ENCODE data around the gene PARP1.

Gene PARP1

GRCh38 chr1:226329237-226329636 lies 78.7 kb downstream of the PARP1 start:
- no peak for DNase-seq (ENCODE audit: low spot score)
- no peak for TF ChIP-seq CTCF (IDR thresholded peaks at IDR 0.05; ENCODE audit: extremely low read depth, missing control alignments)

GRCh38 chr1:226327761-226328162 lies 80.1 kb downstream of the PARP1 start:
- no peak for DNase-seq (ENCODE audit: low spot score)
- TF ChIP-seq CTCF (IDR thresholded peaks at IDR 0.05; ENCODE audit: extremely low read depth, missing control alignments), result no peak

GRCh38 chr1:226325178-226325577 lies 82.7 kb downstream of the PARP1 start:
- DNase-seq (ENCODE audit: low spot score), result no peak
- TF ChIP-seq CTCF (IDR thresholded peaks at IDR 0.05; ENCODE audit: extremely low read depth, missing control alignments), result no peak

DNA sequence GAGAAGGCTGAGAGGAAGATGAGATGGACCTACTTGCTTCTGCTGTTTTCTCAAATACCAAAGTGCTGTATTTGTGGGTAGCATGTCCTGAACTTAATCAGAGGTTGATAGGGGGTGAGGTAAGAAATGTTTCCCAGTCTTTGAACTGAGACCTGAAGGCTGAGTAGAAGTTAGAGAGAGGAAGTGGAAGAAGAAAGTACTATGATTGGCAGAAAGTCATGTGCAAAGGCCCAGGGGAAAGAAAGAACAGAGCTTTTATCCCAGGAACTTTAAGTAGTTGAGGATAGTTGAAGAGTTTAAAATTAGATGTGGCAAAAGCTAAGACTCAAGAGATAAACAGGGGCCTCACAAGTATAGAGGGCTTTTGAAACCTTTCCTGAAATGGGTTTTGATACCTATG lies 83.4 kb downstream of the PARP1 start:
- no peak for TF ChIP-seq CTCF (IDR thresholded peaks at IDR 0.05; ENCODE audit: extremely low read depth, missing control alignments)
- DNase-seq (ENCODE audit: low spot score), result no peak

GRCh38 chr1:226322986-226323385 lies 84.9 kb downstream of the PARP1 start:
- DNase-seq (ENCODE audit: low spot score), result no peak
- no peak for TF ChIP-seq CTCF (IDR thresholded peaks at IDR 0.05; ENCODE audit: extremely low read depth, missing control alignments)

DNA sequence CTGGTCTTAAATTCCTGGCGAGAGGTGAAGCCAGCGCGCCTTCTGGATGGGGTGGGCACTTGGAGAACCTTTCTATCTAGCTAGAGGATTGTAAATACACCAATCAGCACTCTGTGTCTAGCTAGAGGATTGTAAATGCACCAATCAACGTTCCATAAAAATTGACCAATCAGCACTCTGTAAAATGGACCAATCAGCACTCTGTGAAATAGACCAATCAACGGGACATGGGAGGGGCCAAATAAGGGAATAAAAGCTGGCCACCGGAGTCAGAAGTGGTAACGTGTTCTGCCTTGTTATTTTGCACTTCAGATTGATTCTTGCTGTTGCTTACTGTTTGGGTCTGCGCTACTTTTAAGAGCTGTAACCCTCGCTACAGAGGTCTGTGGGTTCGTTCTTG lies 87.0 kb downstream of the PARP1 start:
- TF ChIP-seq CTCF (IDR thresholded peaks at IDR 0.05; ENCODE audit: extremely low read depth, missing control alignments), result no peak
- DNase-seq (ENCODE audit: low spot score), result no peak

DNA sequence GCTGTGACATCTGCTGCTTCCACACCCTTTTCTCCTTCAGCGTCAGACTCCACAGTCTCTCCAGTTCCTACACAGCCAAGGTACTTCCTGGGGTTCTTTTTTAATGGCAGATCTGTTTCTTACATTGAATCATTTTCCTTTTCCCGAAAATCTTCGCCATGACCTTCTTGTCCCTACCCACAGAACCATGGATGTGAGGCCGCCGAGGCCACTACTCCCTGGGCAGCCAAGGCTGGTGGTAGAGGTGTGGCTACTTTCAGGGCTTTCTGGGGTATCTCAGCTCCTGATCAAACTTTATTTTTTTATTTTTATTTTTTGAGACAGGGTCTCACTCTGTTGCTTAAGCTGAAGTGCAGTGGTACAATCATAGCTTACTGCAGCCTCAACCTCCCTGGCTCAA lies 89.4 kb downstream of the PARP1 start:
- no peak for TF ChIP-seq CTCF (IDR thresholded peaks at IDR 0.05; ENCODE audit: extremely low read depth, missing control alignments)
- DNase-seq (ENCODE audit: low spot score), result no peak
